GM23248 (cell line): Measurements from ENCODE around the gene MAP1B. TPM values are rescaled to one million over a fixed set of nuclear protein-coding genes. Genes with fewer than 3 reads are reported as not detected.
A peak's percentile ranks its signal among the peaks of the same experiment; 100 is the strongest.

Source experiments
- DNase-seq: peaks from one replicate; pipeline ENCODE4 v3.0.0-alpha.2; 2015
- H2AFZ ChIP-seq: fragments of 200-600 bp; sonication (generic); 2 replicates; pipeline ENCODE4 v1.6.1; 2016; ENCODE audit warnings: antibody characterized with exemption
- H3F3A ChIP-seq: fragments of 200-600 bp; sonication (generic); 2 replicates; pipeline ENCODE4 v1.6.1; 2016; ENCODE audit warnings: mild to moderate bottlenecking, antibody characterized with exemption, mixed run types; ENCODE audit not compliant: insufficient read depth
- H3K27ac ChIP-seq: fragments of 200-600 bp; sonication (generic); 2 replicates; pipeline ENCODE4 v1.5.1; 2016; ENCODE audit warnings: mild to moderate bottlenecking
- H3K27me3 ChIP-seq: fragments of 200-600 bp; sonication (generic); replicated peaks from 2 replicates; pipeline ENCODE4 v1.6.1; 2016; ENCODE audit warnings: mild to moderate bottlenecking; ENCODE audit not compliant: insufficient read depth
- H3K36me3 ChIP-seq: fragments of 200-600 bp; sonication (generic); 2 replicates; pipeline ENCODE4 v1.6.1; 2016; ENCODE audit warnings: low read depth, mild to moderate bottlenecking
- H3K4me1 ChIP-seq: fragments of 200-600 bp; sonication (generic); 2 replicates; pipeline ENCODE4 v1.6.1; 2016; ENCODE audit warnings: mild to moderate bottlenecking; ENCODE audit not compliant: insufficient read depth
- H3K4me2 ChIP-seq: fragments of 200-600 bp; sonication (generic); one replicate; pipeline ENCODE4 v1.6.1; 2016; ENCODE audit warnings: mild to moderate bottlenecking; ENCODE audit not compliant: unreplicated experiment
- H3K4me3 ChIP-seq: fragments of 200-600 bp; sonication (generic); 2 replicates; pipeline ENCODE4 v1.5.1; 2016; ENCODE audit warnings: mild to moderate bottlenecking
- H3K79me2 ChIP-seq: fragments of 200-600 bp; sonication (generic); 2 replicates; pipeline ENCODE4 v1.6.1; 2016; ENCODE audit warnings: mild to moderate bottlenecking; ENCODE audit not compliant: insufficient read depth
- H3K9ac ChIP-seq: fragments of 200-600 bp; sonication (generic); 2 replicates; pipeline ENCODE4 v1.6.1; 2016; ENCODE audit warnings: mild to moderate bottlenecking
- H3K9me2 ChIP-seq: fragments of 200-600 bp; sonication (generic); 2 replicates; pipeline ENCODE4 v1.6.1; 2016; ENCODE audit warnings: mixed run types, mild to moderate bottlenecking, moderate library complexity; ENCODE audit not compliant: insufficient read depth
- H3K9me3 ChIP-seq: fragments of 200-600 bp; sonication (generic); one replicate; pipeline ENCODE4 v1.6.1; 2017; ENCODE audit warnings: low read depth
- H4K20me1 ChIP-seq: fragments of 200-600 bp; sonication (generic); 2 replicates; pipeline ENCODE4 v1.6.0; 2016; ENCODE audit not compliant: insufficient read depth
- EZH2 ChIP-seq: fragments of 200-600 bp; sonication (generic); IDR thresholded peaks from 2 replicates; pipeline ENCODE4 v1.6.1; 2018; ENCODE audit warnings: antibody characterized with exemption, mild to moderate bottlenecking; ENCODE audit not compliant: insufficient read depth, poor library complexity, severe bottlenecking
- EZH2phosphoT487 ChIP-seq: fragments of 200-600 bp; sonication (generic); IDR thresholded peaks from 2 replicates; pipeline ENCODE4 v1.6.1; 2018; ENCODE audit warnings: antibody characterized with exemption, moderate library complexity, mild to moderate bottlenecking, low read depth; ENCODE audit not compliant: insufficient read depth
- WGBS, 2 experiments: methylation state at CpG; one replicate each; pipeline ENCODE4 v1.1.6; 2015 to 2017; ENCODE audit warnings: low lambda C conversion rate in 2 of 2, low coverage in 1 of 2; ENCODE audit errors: missing lambda C conversion rate in 2 of 2; 5-methylcytosine and 5-hydroxymethylcytosine counted together
- in situ Hi-C: fragments of 300-500 bp; cut with MboI; formaldehyde crosslinking; loops from 2 replicates; pipeline ENCODE4 v1.15.0; 2020
- polyA plus RNA-seq: library from polyadenylated mRNA; unstranded; fragments of >200 nt; fragmentation: Nextera tagmentation; extraction: Ambion mirVana; gene quantifications from 2 replicates; pipeline ENCODE4 v1.2.1, GENCODE V29; 2016
- total RNA-seq: library from RNA; depleted of rRNA; stranded (reverse); fragments of >200 nt; shearing (Covaris generic); gene quantifications from 2 replicates; pipeline ENCODE4 v1.2.3, GENCODE V29; 2014

The MAP1B gene
- total and polyA plus RNA-seq, 2 experiments from 2014 or later, result 149 to 267 TPM

DNA sequence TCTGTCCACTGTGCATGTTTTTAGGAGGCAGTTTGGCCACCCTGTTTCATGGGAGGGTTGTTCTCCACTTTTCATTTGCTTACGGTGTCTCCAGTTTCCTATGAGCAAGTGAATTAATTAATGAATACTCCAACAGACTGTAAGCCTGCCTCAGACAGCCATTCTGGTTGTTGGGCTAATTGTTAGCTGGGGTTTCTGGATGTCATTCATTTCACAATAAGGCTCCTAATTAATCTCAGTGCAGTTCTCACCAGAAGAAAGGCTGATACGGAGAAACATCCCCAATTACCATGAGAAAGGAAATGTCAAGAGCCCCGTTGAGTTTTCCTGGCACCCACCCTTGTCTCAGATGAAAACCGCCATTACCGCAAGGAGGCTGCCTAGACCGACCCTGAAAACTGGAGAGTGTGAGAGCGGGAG is 75.8 kb downstream of the MAP1B start:
- H3K9ac ChIP-seq, result no peak overlapping the region
- peaks cover 95% of the 10 kb centered on the region for H3K79me2 ChIP-seq
- peaks cover 35% of the 10 kb centered on the region for H3K36me3 ChIP-seq
- no peaks in the 10 kb centered on the region for H3K9me2 ChIP-seq
- TF ChIP-seq EZH2phosphoT487 (no peak), EZH2 (no peak)
- no peak overlapping the region for H3K27ac ChIP-seq
- in situ Hi-C loops, result no loop called here
- H3K4me1 ChIP-seq, result peaks cover 56% of the 10 kb centered on the region
- H2AFZ ChIP-seq, result no peak overlapping the region
- H3F3A ChIP-seq, result peaks cover 40% of the 10 kb centered on the region
- 75 to 76% methylated on average over 7 of the region's 7 CpGs for WGBS, 2 experiments
- H3K4me3 ChIP-seq, result no peak overlapping the region
- no peak for DNase-seq
- H3K9me3 ChIP-seq, result no peaks in the 10 kb centered on the region
- H3K27me3 ChIP-seq, result no peaks in the 10 kb centered on the region
- H3K4me2 ChIP-seq, result no peak overlapping the region
- no peaks in the 10 kb centered on the region for H4K20me1 ChIP-seq

DNA sequence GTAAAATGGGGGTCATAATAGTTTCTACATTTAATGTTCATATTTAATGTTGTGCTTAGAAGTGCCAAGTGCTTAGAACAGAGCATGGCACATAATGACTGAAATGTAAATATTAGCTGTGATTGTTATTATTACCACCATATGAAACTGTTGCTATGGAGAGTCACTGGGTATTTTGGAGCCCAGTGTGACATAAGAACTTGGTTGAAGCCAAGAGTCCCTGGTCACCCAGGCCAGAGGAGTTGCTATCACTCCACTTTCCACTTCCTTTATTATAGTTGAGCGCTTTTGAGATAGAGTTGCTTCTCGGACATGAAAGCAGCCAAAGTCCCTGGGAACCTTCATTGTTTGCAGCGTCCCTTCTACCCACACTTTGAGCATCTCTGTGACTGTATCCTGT is 77.1 kb downstream of the MAP1B start:
- peaks cover 95% of the 10 kb centered on the region for H3K79me2 ChIP-seq
- WGBS, 2 experiments, result 89 to 90% methylated on average over 3 of the region's 3 CpGs
- DNase-seq, result no peak

DNA sequence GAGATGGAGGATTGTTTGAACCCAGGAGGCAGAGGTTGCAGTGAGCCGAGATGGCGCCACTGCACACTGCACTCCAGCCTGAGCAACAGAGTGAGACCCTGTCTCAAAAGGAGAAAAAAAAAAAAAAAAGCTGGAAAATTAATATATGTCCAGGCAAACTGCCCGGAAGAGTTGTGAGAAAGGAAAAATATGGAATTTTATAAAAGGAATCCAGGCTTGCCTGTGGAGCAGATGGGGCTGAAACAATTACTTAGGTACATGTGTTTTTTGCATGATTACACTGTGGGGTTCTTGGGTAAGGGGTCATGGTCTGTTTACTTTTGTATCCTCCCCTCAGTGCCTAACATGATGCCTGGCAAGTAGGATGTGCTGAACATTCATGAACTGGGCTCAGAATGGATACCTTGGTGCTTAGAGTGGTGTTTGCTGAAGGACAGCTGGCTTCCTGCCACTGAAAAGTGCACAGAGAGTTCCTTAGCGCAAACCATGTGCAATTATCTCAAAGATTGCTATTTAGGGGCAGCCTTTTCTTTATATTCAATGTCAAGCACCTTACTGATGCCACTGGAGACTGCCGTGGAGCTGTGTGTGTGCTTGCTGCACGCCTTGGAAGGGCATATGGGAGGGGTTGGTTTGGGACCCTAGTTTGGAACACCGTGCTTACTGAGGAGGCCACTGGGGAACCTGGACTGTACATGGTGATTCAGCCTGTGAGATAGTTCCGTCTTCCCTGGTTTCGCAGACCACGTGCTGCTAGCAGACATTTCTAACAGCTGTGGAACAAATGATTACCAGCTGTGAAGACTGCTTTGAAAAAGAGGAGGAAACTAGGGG is 78.4 kb downstream of the MAP1B start:
- Histone ChIP-seq H3K27me3 (no peaks in the 10 kb centered on the region), H3K4me3 (no peak overlapping the region), H3K27ac (no peak overlapping the region), H4K20me1 (no peaks in the 10 kb centered on the region), H3K4me1 (peaks cover 32% of the 10 kb centered on the region), H3K9me3 (no peaks in the 10 kb centered on the region), H2AFZ (no peak overlapping the region), H3K9ac (no peak overlapping the region), H3K4me2 (no peak overlapping the region), H3K9me2 (no peaks in the 10 kb centered on the region), H3K36me3 (peaks cover 59% of the 10 kb centered on the region), H3K79me2 (peaks cover 96% of the 10 kb centered on the region), H3F3A (peaks cover 31% of the 10 kb centered on the region)
- WGBS, 2 experiments, result 45 to 49% methylated on average over 10 of the region's 10 CpGs
- peak; percentile 73 for DNase-seq
- in situ Hi-C loops, result no loop called here
- TF ChIP-seq EZH2 (no peak), EZH2phosphoT487 (no peak)

More for the DNA sequence above, 77.1 kb downstream of the MAP1B start:
- Histone ChIP-seq H3K27me3 (no peaks in the 10 kb centered on the region), H3F3A (peaks cover 42% of the 10 kb centered on the region), H4K20me1 (no peaks in the 10 kb centered on the region), H3K27ac (no peak overlapping the region), H3K9me3 (no peaks in the 10 kb centered on the region), H3K4me1 (peaks cover 45% of the 10 kb centered on the region), H3K9ac (no peak overlapping the region), H3K4me2 (no peak overlapping the region), H3K4me3 (no peak overlapping the region), H2AFZ (no peak overlapping the region), H3K36me3 (peaks cover 48% of the 10 kb centered on the region), H3K9me2 (no peaks in the 10 kb centered on the region)
- TF ChIP-seq EZH2phosphoT487 (no peak), EZH2 (no peak)
- in situ Hi-C loops, result no loop called here

DNA sequence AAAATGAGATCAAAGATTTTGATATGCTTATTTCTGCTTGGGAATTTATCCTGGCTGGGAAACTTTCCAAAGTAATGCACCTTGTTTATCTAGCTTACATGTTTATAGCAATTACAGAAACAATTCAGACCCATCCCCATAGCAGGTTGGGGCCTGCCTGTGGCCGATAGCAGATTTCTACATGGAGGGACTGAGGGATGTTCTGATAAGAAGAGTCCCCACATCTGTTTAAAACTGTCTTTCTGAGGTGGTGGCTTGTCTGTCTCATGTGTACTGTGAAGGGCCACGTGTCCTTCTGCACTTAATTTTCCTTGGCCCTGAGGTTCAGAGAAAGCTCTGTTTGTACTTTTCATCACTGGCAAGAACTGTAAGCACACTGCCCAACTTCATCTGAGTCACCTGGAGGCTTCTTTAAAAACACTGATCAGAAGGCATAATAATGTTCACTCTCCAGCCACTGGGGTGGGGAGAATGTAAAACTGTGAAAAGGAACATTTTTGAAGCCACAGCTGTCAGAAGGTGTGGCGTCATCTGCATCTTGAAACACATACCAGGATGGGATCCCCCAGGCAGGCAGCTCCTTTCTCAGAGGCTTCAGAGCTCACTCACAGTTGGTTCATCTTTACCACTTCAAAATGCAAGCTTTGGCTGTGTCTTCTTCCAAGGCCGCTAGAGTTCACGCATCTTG is 80.3 kb downstream of the MAP1B start:
- H3F3A ChIP-seq, result peaks cover 33% of the 10 kb centered on the region
- H3K27ac ChIP-seq, result peak overlapping the region; percentile 12; the same call in 1 of the 2 replicates
- H2AFZ ChIP-seq, result no peak overlapping the region
- peaks cover 95% of the 10 kb centered on the region for H3K79me2 ChIP-seq
- H3K36me3 ChIP-seq, result peaks cover 70% of the 10 kb centered on the region
- H3K9me3 ChIP-seq, result no peaks in the 10 kb centered on the region
- DNase-seq, result peak; percentile 50
- no peaks in the 10 kb centered on the region for H3K27me3 ChIP-seq
- in situ Hi-C loops, result no loop called here
- no peak overlapping the region for H3K4me3 ChIP-seq
- H4K20me1 ChIP-seq, result no peaks in the 10 kb centered on the region
- peaks cover 24% of the 10 kb centered on the region for H3K4me1 ChIP-seq
- no peak for TF ChIP-seq EZH2phosphoT487
- TF ChIP-seq EZH2, result no peak
- 0 out of 2 replicates have a peak overlapping the region, but pooled peaks have one; percentile 15 for H3K9ac ChIP-seq
- no peak overlapping the region for H3K4me2 ChIP-seq
- 73 to 76% methylated on average over 5 of the region's 5 CpGs for WGBS, 2 experiments
- no peaks in the 10 kb centered on the region for H3K9me2 ChIP-seq
